NCI-H2029 treated with DMSO at 0.1 percent for 48 hours (cell line): ENCODE measurements around the gene TCN2.
"Not testable (repeated sequence)": the region's sequence is repeated elsewhere in the genome, so short reads cannot be mapped to it uniquely, and the experiment has no call there.

Source experiments
- DNase-seq: peaks from one replicate; lab custom pipeline; 2025; lab: John Stamatoyannopoulos, UW

Gene TCN2

DNA sequence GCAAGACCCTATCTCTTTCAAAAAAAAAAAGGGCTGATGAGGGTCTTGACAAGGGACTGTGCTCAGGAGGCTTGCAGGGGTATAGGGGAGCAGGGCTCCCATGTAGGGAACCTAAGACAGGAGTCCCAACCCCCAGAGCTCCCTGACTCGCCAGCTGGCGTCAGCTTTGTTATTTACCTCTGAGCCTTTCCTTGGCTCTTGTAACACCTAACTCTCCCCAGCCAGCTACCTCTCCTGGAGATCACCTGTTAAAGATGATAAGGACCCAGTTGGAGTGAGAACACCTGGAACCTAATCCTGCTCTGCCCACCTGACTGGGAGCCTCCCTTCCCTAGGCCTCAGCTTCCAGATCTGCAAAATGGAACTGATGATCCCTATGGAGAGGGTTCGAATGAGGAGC is 41.9 kb downstream of the TCN2 start:
- peak; percentile 2 for DNase-seq

DNA sequence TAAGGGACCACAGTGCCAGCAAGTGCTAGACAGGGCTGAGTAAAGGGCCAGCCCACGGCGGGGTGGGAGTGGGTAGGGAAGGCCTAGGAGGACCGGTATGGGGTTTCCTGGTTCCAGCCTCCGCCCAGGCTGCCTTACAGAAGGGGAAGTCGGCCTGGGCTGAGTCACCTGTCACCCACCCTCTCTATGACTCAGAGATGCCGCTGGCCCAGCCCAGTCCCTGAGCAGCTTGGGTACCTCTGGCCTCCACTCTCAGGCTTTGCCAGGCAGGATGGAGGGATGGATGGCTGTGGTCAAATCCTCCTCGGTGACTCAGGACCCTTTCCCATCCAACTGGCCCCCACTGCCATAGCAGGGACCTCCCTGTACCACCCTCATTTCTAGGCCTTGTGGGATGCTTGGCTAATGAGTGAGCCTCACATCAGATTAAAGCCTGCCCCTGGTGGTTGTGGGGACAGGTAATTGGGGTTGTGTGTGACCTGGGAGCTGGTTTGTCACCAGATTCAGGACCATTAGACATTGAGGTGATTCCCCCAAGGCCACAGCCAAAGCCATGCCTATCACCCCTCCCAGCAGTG is 42.5 kb downstream of the TCN2 start:
- no peak for DNase-seq

DNA sequence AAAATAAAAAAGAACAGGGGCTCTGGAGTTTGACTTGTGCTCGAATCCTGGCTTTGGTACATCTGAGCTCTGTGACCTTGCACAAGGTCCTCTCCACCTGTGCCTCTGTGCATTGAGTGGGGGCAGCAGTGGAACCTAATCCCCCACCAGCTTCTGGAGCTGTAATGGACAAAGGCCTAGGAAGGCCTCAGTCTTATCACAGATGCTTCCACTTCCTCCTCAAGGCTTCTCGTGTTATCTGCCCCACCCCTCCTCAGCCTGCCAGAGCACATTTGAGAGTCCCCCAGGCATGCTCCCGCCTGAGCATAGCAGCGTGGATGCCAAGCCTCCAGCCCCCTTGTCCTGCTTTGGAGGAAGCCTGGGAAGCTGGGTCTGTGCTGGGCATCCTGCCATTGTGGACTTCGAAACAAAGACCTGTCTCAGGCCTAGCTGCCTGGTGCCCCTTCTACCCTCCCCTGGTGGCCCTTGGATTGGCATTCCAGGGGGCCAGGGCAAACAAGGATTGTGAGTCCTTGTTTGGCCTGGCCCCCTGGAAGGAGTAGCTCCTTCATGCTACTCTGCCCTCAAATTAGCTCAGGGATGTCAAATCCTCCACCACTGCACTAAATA is 43.6 kb downstream of the TCN2 start:
- DNase-seq: no peak

DNA sequence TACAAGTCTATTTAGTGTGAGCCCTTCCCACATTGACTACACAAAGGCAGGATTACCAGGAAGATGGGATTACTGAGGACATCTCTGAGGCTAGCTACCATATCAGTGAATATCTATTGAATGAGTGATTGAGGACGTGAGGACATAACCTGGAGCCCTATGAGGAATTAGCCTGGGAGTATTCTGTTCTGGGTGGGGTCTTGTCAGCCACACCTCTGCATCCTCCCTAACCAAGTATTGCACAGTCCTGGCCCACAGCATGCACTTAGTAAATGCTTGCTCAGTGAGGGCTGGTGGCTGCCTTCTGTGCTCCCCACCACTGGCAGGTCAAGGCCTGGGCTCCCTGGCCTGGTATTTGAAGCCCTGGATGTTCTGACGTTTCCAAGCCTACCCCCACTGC is 45.9 kb downstream of the TCN2 start:
- no peak for DNase-seq

DNA sequence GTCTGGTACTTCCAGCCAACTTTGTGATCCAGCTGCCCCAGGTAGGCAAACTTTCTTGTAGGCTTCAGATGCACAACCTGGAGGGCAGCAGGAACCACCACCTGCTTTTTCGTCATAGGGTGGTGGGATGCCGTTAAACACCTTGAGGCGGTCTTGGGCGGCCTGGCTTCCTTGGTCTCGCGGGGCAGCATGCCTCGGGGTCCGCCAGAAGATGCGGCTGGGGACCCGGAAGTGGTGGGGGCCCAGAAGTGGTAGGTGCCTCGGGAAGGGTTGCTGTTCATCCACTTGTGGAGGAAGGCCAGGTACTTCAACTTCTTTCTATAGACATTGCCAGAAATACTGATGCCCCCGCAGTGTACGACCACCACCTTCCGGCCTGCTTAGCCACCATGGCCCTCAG is 47.4 kb downstream of the TCN2 start:
- no peak for DNase-seq

GRCh38 chr22:30655532-30655931 is 48.6 kb downstream of the TCN2 start:
- DNase-seq: no peak

- peak; percentile 2 for DNase-seq
These were observed 55.1 kb downstream of the TCN2 start for GRCh38 chr22:30662040-30662439.

GRCh38 chr22:30664798-30665197 is 57.8 kb downstream of the TCN2 start:
- DNase-seq: no peak

DNA sequence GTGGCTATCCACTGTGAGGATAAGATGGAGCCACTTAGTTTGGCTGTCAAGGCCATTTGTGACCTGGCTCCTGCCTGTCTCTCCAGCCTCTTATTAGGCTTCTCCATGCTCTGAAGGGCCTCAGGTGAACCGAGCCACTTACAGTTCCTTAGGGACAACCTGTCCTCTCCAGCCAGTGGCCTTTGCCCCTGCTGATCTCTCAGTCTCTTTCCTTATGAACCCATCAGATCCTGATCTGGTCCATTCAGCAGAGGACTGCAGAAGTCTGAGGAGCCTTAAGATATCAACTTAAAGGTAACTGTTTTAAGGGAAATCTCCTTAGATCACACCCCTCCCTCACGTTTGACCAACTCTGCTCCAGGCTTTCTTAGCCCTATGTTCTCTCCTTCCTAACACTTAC is 58.3 kb downstream of the TCN2 start:
- no peak for DNase-seq

DNA sequence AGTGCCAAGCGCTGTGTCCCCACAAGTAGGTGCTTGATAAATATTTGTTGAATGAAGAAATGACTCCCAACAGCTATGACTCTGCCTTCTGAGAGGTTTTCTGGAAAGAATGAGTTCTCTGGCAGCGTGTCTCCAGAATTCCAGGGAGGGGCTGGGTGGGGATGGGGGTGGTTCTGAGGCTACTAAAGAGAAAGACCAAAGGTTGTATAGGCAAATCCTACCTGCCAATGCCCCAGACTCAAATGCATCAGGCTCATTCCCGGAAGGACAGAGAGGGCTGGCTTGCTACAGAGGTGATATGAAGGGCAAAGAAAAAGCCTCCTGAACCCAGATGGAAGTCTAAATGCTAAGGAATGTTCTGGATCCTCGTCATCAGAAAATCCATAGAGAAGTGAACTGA is 58.8 kb downstream of the TCN2 start:
- DNase-seq: no peak

DNA sequence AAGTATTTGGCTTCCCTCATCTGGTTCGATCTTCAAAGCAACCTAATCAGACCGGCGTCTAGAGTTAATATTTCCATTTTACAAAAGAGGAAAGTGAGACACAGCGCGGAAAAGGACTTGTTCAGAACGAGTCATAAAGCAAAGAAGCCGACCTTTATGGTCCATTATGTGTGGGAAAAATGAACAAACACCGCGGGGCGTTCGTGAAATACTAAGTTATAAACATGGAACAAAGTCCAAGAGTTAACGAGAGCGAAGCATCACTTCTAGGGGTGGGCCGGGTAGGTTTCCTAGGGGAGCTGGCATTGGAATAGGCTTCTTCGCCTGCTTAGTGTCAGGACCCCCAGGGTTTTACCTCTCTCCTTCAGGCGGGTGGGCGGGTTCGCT is 60.1 kb downstream of the TCN2 start:
- DNase-seq: no peak

GRCh38 chr22:30667494-30668385 is 60.8 kb downstream of the TCN2 start, which contains the start of gene DUSP18:
DUSP18 (minus strand) TSS chr22:30667875; CDS start chr22:30664003, 3,872 bp downstream.
- DNase-seq: peak; percentile 27

GRCh38 chr22:30668386-30668710 is 61.4 kb downstream of the TCN2 start:
- no peak for DNase-seq

GRCh38 chr22:30671071-30671470 is 64.1 kb downstream of the TCN2 start:
- DNase-seq: no peak

DNA sequence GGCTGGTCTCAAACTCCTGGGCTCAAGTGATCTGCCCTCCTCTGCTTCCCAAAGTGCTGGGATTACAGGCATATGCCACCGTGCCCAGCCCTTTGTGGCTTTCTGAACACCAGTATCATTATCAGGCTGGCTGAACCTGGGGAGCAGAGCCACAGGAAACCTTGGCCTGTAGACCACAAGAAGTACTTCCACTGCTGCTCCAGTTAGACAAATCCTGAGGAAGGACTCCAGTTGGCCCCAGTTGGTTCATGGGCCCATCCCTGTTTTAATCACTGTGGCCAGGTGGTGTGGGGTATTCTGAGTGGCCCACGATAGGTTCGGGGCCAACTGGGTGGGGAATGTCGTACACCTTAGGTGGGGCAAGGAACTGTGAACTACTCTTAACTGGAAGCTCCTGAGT is 66.2 kb downstream of the TCN2 start:
- no peak for DNase-seq

DNA sequence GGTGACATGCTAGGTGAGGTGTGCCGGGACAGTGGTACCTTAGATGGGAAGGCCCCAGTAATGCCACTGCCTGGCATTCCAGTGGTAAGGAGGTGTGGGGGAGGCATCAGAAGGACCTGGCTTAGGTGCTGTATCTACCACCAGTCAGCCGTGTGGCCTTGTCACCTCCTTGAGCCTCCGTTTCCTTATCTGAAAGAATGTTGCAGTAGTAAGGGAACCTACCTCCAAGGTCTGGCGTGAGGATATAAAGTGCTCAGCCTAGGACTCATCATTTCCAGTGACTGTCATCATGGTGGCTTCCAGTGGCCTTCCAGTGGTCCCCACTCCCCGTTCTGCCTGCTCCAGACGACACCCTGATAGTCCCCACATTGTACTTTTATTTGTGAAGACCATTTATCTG is 67.5 kb downstream of the TCN2 start:
- DNase-seq: no peak

- no peak for DNase-seq
These were observed 68.5 kb downstream of the TCN2 start for GRCh38 chr22:30675436-30675835.

DNA sequence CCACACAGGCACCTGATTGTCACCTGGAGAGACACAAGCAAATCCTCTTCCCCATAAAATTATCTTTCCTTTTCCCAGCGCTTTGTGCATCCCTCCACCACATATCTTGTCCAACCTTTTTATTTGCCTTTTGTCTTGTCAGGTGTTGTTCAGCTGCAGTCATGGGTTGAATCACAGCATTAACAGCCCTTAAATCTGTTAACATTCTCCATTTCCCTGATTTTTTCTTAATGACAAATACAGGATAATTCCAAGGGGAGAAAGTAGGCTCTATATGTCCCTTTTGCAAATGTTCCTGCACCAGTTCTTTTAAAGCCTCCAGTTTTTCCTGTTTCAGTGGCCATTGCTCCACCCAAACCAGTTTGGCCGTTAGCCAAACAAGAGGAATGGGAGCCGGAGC is 69.6 kb downstream of the TCN2 start:
- not testable (repeated sequence) for DNase-seq
